Pons (tissue), 1 donor: ENCODE measurements around the gene SLC35G3.
"Not testable (repeated sequence)": the region's sequence is repeated elsewhere in the genome, so short reads cannot be mapped to it uniquely, and the experiment has no call there.

ENCODE experiments used
- DNase-seq: peaks from one replicate; pipeline ENCODE4 v3.0.0-alpha.2; 2016; ENCODE audit warnings: low spot score

SLC35G3 gene

GRCh38 chr17:35194001-35194400 is at the start of gene SLC35G3:
TSS of gene SLC35G3 (minus strand) at chr17:35194393. CDS start at chr17:35194307, 86 bp downstream.
- not testable (repeated sequence) for DNase-seq

GRCh38 chr17:35243561-35244340 is 49.6 kb upstream of the SLC35G3 start:
- peak; percentile 64 for DNase-seq

DNA sequence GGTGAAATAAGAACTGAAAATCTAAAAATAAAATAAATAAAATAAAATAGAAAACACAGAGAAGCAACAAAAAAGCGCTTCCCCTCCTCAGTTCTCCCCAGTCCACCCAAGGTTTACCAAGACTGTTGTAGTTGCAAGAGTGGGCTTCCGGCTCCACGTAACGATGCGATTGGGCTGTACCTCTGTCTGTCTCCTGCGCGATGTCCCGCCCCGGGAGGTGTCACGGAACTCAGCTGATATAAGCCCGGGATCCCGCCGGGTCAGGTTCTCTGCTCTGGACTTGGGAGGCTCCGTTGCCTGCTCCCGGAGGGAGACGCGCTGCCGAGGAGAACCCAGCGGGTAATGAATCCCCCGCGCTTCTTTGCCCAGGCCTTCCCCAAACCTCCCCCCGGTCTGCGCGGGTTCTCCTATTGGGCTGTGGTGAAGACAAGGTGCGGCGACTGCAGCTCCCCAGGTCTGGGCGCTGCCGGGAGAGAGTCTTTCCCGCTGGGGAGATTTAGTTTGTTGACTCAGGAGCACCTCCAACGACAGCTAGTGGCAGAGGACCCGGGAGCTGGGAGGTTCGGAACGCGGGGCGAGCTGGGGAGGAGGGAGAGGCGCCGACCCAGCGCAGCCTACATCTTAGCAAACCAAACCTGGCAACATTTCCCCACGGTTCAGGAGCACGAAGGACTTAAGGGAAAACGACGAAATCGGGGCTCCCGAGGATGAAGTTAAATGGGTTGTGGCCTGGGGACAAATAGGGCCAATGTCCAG is 48.8 kb upstream of the SLC35G3 start, which contains the start of gene SLFN5:
Gene SLFN5 (plus strand): TSS at position 268 of the 756 bp plus-strand sequence. CDS start 15,619 bp downstream, outside the sequence.
- DNase-seq: peak; percentile 90

- peak; percentile 21 for DNase-seq
These were observed 48.1 kb upstream of the SLC35G3 start for GRCh38 chr17:35242158-35242804.

- DNase-seq: no peak
These were observed 47.3 kb upstream of the SLC35G3 start for GRCh38 chr17:35241520-35241919.

DNA sequence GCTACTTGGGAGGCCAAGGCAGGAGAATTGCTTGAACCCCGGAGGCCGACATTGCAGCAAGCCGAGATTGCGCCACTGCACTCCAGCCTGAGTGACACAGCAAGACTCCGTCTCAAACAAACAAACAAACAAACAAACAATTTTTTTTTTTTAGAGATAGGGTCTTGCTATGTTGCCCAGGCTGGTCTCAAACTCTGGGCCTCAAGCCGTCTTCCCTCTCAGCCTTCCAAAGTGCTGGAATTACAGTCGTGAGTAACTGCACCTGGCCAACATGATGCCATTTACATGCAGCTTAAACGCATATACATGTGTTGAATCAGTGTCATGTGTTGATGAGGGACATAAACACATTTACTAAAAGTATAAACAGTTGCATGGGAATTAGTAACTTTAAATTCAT is 46.7 kb upstream of the SLC35G3 start:
- no peak for DNase-seq

DNA sequence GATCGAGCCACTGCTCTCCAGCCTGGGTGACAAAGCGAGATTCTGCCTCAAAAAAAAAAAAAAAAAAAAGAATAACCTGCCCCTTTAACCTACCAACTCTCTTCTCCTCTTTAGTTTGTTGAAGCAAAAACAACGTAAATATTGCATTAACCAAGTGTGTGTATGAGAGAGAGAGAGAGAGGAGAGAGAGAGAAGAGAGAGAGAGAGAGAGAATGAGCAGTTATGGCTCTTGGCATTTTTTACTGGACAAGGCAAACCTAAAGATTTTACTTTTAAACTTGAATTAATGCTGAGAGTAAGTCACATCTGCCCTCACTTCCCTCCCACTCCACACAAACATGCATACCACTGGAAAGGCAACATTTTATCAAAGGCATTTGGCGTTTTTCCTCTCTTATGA is 45.6 kb upstream of the SLC35G3 start:
- DNase-seq: no peak

- DNase-seq: no peak
These were observed 44.6 kb upstream of the SLC35G3 start for GRCh38 chr17:35238821-35239220.

- no peak for DNase-seq
These were observed 42.6 kb upstream of the SLC35G3 start for GRCh38 chr17:35236821-35237220.

GRCh38 chr17:35235917-35236316 is 41.7 kb upstream of the SLC35G3 start:
- no peak for DNase-seq

- DNase-seq: no peak
These were observed 41.1 kb upstream of the SLC35G3 start for GRCh38 chr17:35235289-35235688.

GRCh38 chr17:35234315-35234714 is 40.1 kb upstream of the SLC35G3 start:
- DNase-seq: not testable (repeated sequence)

DNA sequence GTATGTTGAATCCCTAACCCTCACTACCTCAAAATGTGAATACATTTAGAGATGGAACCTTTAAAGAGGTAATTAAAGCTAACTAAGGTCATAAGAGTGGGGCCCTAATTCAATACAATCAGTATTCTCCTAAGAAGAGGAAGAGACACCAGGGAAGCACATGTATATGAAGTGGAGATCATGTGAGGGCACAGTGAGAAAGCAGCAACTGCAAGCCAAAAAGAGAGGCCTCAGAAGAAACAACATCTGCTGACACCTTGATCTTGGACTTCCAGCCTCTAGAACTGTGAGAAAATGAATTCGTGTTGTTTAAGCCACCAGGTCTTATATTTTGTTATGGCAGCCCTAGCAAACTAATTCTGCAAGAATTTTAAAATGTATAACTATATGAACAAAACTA is 35.4 kb upstream of the SLC35G3 start:
- DNase-seq: no peak

DNA sequence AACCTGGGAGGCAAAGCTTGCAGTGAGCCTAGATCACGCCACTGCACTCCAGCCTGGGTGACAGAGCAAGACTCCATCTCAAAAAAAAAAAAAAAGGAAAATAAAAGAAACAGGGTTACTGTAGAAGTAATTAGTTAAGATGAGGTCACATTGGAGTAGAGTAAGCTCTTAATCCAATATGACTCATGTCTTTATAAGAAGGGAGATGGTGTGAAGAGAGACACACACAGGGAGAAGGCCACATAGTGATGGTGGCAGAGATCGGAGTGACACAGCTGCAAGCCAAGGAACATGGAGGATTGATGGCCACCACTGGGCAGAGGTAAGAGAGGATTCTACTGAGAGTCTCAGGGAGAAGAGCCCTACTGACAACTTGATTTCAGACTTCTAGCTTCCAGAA is 33.4 kb upstream of the SLC35G3 start:
- DNase-seq: no peak

DNA sequence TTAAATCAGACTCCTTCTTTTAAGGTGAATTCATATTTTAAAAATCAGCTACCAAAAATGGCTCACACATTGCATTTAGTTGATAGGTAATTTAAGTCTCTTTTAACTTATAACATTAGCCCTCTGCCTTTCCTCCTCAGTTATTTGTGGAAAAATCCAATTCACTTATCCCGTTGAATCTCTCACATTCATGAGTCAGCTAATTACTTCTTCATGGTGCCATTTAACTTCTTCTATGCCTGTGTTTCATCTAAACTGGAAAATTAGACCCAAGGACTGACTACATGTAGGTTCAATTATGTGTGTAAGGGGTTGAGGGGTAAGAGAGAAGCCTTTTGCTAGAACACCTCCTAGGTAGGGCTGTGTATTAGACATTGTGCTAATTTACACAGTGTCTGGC is 30.2 kb upstream of the SLC35G3 start:
- DNase-seq: no peak

DNA sequence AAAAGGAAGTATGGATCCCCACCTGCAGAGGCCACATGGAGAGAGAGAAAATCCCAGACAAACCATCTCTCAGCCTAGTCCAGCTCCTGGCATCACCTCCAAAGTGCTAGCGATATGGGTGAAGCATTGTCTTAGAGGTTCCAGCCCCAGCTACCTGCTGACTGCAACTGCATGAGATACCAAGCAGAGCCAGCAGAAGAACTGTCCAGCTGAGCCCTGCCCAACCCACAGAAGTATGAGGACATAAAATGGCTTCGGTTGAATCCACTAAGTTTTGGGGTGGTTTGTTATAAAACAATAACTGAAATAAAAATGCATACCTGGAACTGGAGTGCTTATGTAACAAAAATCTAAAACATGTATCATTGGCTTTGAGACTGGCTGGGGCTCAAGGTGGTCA is 28.3 kb upstream of the SLC35G3 start:
- DNase-seq: no peak

- DNase-seq: peak; percentile 7
These were observed 24.7 kb upstream of the SLC35G3 start for GRCh38 chr17:35218915-35219314.

GRCh38 chr17:35217107-35217506 is 22.9 kb upstream of the SLC35G3 start:
- no peak for DNase-seq

DNA sequence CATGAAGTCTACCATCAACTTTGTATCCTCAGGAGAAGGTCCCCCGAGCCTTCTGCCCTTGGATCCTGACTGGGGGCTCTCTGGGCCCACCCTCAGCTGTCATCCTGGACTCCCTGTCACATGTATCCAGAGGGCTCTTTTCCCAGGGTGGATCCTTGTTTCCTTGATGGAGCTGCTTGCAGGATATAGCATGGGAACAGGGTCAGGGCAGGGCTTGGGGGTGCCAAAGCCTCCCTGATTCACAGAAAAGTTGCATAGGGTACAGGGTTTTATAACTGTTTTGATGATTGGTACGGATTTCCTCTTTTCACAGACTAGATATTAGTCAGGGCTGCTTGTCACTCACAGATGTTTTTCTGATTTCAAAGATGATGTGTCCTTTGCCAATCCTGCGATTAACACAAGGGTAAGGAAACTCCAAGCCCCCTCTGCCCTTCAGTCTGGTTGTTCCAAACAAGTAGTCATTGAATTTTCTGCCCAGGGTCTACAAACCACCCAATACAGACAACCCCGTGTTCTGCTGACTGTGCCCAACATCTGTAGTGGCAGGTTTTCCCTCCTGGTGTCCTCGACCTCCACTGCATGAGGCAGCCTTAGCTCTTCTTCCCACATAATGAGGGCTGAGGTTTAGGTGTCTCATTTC is 20.6 kb upstream of the SLC35G3 start:
- no peak for DNase-seq

DNA sequence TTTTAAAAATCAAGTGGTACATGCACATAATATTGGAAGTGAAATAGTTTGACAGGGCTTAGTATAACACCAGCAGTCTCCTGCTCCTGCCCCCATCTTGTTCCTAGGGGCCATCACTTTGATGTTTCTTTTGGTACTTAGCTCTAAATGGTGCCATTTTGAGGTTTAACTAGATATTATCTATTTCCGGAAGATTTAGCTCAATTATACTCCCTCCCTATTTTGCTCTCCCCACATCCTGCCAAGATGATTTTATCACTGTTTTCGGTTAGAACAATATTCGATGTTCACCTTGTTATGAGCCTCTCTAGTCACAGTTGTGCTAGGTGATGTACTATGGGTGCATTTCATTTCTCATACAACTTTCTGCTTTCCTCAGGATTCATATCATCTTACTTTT is 20.0 kb upstream of the SLC35G3 start:
- DNase-seq: no peak

GRCh38 chr17:35213412-35213940 is 19.3 kb upstream of the SLC35G3 start:
- DNase-seq: no peak

DNA sequence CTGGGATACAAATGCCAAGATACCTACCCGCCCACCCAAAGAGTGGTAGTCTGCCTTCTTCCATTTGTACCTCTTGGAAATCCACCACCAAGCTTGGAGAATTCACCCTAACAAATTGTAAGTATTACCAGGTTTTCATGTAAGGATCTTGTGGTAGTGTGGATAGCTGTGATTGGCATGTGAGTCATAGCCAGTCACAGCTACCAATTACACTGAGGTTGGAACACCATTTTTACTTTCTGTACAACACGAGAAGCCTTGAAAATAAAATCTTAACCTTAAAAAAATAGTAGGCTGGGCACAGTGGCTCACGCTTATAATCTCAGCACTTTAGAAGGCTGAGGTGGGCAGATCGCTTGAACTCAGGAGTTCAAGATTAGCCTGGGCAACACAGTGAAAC is 18.5 kb upstream of the SLC35G3 start:
- DNase-seq: no peak
